ENCODE data around the gene F2. TPM values are rescaled to one million over a fixed set of nuclear protein-coding genes. Genes with fewer than 3 reads are reported as not detected.

The F2 gene
- total RNA-seq, 1 donor from 2014 or later, result not detected

GRCh38 chr11:46778416-46778815 lies 59.4 kb downstream of the F2 start:
- DNase-seq (no peak), ATAC-seq (no peak)
- intact Hi-C loops (cut with micrococcal nuclease), result no loop called here

Small RNA genes lying within 50 kb of the gene (microRNA-seq; reads per million reads assigned to microRNA genes)
- gene MIR5582 (ENCODE audit: borderline number of aligned reads), result 2.9 reads per million

Other genes with a start within 250 kb of the F2 start
- 14.7 TPM for gene AMBRA1, start 125.2 kb upstream of the F2 start, total RNA-seq
- gene HARBI1, start 102.0 kb upstream of the F2 start, total RNA-seq, result 3.1 TPM
- gene ATG13, start 101.7 kb upstream of the F2 start, total RNA-seq, result 34.4 TPM
- 65.2 TPM for gene ARHGAP1, start 18.6 kb upstream of the F2 start, total RNA-seq
- gene ZNF408, start 18.2 kb upstream of the F2 start, total RNA-seq, result 7.1 TPM
- gene CKAP5, start 127.1 kb downstream of the F2 start, total RNA-seq, result 73.6 TPM
- 21.9 TPM for gene LRP4, start 199.3 kb downstream of the F2 start, total RNA-seq
- 9.6 TPM for gene CSTPP1, start 217.5 kb downstream of the F2 start, total RNA-seq